GM20000 (cell line): ENCODE results near the gene TRIM47.

Experiments
- DNase-seq: peaks from one replicate; pipeline ENCODE4 v3.0.0; 2012; ENCODE audit warnings: low spot score
- CTCF ChIP-seq: IDR thresholded peaks from 2 replicates; pipeline ENCODE4 v1.5.1; 2012; ENCODE audit warnings: mild to moderate bottlenecking, control low read depth; ENCODE audit errors: extremely low read depth, missing control alignments

TRIM47 gene

GRCh38 chr17:75878174-75878998, at the start of gene TRIM47:
TRIM47 (minus strand) TSS chr17:75878581; CDS start chr17:75878548, 33 bp downstream.
- no peak for TF ChIP-seq CTCF
- DNase-seq, result peak; percentile 60

GRCh38 chr17:75927286-75927922, 49.0 kb upstream of the TRIM47 start:
- peak; percentile 71 for DNase-seq
- TF ChIP-seq CTCF, result peak; percentile 18

- no peak for DNase-seq
- TF ChIP-seq CTCF, result no peak
Measured at GRCh38 chr17:75926456-75926855, 48.1 kb upstream of the TRIM47 start.

- no peak for TF ChIP-seq CTCF
- DNase-seq, result no peak
Measured at GRCh38 chr17:75925912-75926311, 47.5 kb upstream of the TRIM47 start.

- TF ChIP-seq CTCF, result no peak
- DNase-seq, result no peak
Measured at GRCh38 chr17:75925103-75925502, 46.7 kb upstream of the TRIM47 start.

GRCh38 chr17:75922963-75923874, 44.8 kb upstream of the TRIM47 start:
- DNase-seq, result no peak
- TF ChIP-seq CTCF, result no peak
